ENCODE data around the gene CHRNA7. TPM values are rescaled to one million over a fixed set of nuclear protein-coding genes. Genes with fewer than 3 reads are reported as not detected.
"Not testable (repeated sequence)": the region's sequence is repeated elsewhere in the genome, so short reads cannot be mapped to it uniquely, and the experiment has no call there.

Gene CHRNA7
- total RNA-seq, 2 donors from 2014 or later, result 1.8 to 11.8 TPM

DNA sequence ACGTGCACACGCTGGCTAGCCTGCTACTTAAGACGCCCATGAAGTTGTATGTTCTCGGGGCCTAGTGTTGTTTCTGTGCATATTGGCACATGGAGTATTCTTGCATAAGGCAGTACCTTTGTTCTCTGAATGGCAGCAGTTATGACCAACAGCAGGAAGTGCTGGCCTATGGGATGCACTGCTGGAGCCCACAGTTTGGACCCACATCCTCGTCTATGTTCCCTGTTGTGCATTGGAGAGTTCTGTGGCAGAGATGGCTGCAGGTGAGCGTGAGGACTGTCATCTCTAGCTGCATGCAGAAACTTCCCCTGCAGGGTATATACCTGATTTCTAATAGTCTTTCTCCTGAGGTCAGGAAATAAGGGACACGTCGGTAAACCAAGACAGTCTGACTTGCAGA, 81.8 kb downstream of the CHRNA7 start:
- no peak for ATAC-seq
- intact Hi-C loops (cut with DNase I, micrococcal nuclease), result no loop called here
- DNase-seq, result no peak

DNA sequence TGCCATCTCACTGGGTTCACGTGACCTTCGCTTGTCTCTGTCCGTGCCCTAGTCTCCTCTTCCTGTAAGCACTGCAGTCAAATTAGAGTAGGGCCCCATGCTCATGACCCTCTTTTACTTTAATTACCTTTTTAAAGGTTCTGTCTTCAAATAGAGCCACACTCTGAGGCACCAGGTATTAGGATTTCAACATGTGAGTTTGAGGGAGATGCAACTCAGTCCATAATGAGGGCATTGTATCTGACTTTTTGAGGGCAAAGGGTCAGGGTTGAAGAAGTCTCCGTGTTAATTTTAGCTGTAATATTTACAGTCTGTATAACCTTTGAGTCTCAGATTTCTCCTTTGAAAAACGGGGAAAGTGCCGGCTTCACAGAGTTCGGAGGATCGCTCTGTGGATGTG, 82.9 kb downstream of the CHRNA7 start:
- ATAC-seq, result no peak
- DNase-seq, result no peak
- intact Hi-C loops (cut with DNase I, micrococcal nuclease), result no loop called here

DNA sequence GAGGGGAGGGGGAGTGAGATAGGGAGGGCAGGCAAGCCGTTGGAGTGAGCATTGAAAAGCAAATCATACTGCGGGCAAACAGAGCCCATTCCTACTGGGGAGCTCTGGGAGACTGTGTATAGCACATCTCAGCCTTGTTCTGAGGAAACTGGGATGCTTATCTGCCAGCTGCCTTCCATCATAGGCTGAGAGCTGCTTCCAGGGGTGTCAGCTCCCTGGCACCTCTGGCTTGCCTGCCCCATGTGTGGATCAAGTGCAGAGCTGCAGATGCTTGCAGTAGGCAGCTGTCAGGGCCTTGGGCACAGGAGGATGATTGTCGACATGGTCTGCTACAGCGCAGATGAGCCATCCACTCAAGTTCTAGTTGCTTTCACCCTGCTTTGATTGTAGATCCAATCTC, 86.8 kb downstream of the CHRNA7 start:
- intact Hi-C loops (cut with DNase I, micrococcal nuclease), result no loop called here
- no peak for ATAC-seq
- no peak for DNase-seq

DNA sequence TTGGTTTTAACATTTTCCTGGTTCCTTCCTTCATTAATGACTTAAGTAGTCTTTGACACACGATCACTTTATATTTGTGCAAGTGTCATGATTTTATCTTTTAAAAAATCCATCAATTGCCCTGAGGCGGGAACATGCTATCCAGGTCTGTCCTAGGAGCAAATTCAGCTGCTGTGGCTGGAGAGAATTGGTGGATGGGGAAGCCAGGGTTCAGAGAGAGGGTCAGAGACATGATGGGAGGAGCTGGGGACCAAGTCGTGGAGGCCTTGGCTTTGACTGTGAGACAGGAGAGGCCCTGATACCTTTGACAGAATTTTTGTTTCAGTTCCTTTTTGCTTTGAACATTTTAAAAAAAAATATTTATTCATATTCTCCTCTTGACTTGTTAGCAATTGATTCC, 89.0 kb downstream of the CHRNA7 start:
- intact Hi-C loops (cut with DNase I, micrococcal nuclease), result no loop called here
- DNase-seq (no peak), ATAC-seq (no peak)

DNA sequence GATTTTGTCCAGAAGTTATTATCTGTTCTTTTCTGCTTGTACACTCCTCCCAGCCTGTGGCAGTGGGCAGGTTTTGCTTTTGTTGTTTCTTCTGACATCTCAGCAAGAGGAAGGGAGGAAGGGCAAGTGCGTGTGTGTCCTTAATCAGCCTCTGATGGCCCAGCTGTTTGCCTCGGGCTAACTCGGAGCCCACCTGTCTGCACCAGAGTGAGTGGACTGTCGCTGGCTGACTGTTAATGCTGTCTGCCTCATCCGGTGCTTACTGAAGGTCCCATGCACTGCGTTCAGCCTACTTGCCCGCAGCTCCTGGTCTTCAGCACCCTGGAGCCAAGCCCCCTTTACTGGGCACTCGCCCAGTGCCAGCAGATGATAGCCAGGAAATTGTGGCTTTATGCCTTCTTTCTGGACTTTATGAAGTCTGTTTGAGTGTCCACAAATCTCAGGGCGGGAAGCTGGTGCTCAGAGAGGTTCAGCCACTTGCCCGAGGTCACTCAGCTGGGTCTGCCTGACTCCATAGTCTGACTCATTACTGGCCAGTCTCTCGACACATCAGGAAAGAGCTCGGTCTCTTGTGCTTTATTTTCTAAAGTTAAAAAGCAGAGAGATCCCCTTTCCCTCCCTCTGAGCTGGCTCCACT, 89.5 kb downstream of the CHRNA7 start:
- intact Hi-C loops (cut with DNase I, micrococcal nuclease), result no loop called here
- ATAC-seq, result no peak
- no peak for DNase-seq

DNA sequence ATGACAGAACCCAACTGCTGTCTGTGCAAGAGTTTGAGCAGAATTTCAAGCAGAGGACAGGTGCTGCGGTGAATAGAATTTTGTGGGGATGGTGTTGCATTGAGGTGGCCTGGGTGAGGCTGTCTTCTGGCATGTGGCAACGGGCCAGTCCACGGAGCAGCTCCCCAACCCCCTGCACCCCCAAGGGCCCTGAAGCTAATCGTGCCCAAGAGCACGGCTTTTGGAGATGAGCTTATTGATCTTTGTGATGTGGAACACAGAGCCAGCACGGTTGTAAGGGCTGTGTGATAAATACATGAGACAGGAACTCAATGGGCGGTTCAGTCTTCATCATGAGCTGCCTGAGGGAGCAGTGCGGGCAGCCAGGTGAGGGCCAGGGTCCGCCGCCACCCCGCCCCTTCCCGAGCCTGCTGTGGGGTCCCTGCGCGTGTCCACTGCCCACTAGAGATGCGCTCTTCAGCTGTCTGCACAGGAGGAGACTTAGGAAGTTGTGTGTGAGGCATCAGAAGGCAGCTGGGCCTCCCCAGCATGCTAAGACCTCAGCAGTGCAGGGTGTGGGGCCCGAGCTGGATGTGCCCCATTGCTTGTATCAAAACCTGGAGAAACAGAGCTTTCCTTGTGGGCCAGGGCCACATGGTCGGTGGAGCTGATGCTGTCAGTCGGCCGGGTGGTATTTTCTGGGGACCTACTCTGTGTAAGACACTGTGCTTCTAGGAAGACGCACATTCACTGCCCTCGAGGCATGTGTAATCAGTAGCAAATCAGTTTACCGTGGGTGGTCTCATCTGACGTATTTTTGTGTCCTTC, 90.5 kb downstream of the CHRNA7 start:
- intact Hi-C loops (cut with DNase I, micrococcal nuclease), result no loop called here
- DNase-seq, result no peak
- ATAC-seq, result no peak

DNA sequence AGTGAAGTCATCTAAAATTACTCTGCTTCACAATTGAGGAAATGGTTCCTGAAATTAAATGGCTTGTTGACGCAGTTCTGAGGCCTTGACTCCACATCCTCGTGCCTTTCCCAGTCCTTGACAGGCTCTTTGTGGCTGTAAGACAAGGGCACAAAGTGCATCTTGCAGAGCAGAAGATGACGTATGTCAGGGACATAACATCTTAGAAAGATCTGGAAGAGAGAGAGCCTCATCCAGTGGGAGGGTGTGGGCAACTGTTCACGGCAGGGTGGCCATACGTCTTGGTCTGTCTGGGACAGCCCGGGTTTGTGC, 91.0 kb downstream of the CHRNA7 start:
- ATAC-seq (no peak), DNase-seq (no peak)
- intact Hi-C loops (cut with DNase I, micrococcal nuclease), result no loop called here

DNA sequence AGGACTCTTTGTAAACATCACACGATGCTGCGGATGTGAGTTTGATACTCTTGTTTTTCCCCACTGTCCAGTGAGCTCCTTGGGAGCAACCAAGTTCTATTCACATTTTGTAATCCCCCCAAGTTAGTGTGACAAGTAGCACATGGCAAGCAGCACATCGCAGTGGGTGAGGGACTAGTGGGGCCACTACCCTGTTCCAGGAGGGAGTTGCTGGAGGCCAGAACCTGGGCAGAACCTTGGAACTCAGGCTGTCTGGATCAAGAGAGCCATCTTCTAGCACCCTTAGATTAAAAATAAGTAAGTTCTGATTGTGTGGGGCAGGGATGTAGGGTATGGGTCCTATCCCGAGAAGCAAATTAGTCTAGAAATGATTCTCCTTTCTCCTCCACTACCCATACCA, 91.7 kb downstream of the CHRNA7 start:
- ATAC-seq (no peak), DNase-seq (no peak)
- intact Hi-C loops (cut with DNase I, micrococcal nuclease), result no loop called here

DNA sequence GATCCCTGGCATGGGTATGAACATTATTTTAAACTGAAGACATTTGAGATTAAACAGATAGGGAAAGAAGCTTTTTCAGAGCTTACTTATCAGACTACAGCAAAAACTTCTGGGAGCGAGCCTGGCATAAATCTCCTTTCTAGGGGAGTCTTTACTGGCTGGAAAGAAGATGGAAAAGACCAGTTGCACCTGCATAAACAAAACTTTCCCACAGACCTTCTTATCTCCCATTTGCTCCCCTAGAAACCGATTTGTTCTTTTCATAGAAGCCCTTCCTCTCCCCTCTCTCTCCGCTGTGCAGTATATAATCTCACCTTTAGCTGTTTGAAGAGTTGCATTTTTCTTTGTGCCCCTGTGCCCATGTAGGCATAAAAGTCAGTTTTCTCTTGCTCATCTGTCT, 93.2 kb downstream of the CHRNA7 start:
- intact Hi-C loops (cut with DNase I, micrococcal nuclease), result no loop called here
- no peak for DNase-seq
- ATAC-seq, result no peak

DNA sequence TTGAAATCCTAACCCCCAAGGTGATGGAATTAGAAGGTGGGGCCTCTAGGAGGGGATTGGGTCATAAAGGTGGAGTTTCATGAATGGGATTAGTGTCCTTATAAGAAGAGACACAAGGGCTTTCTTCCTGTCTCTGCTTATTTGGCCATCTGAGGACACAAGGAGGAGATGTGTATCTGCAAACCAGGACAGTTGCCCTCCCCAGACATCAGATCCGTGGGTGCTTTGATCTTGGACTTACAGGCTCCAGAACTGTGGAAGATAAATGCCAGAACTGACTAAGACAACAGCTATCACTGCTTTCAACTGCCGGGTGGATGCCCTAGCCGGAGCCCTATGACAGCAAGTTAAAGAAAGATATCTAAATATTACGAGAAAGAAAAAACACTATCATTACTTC, 94.4 kb downstream of the CHRNA7 start:
- no peak for DNase-seq
- ATAC-seq, result no peak
- intact Hi-C loops (cut with DNase I, micrococcal nuclease), result no loop called here

DNA sequence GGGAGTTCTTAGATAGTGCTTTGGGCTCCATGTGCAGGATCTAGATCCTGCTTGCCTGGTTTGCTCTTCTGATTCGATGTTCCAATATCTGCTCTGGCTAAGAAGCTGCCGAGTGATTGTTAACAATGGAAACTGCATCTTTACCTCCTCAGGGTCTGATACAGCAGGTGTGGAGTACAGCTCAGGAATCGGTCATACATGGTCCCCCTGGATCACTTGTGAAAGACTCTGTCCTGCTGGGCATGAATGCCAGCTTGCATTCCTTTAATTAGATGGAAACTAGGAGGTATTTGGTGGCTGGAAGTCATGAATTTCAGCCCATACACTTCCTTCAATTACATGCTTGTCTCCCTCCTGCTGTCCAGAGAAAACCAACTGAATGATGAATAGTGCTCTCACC, 95.3 kb downstream of the CHRNA7 start:
- intact Hi-C loops (cut with DNase I, micrococcal nuclease), result no loop called here
- DNase-seq, result no peak
- no peak for ATAC-seq

DNA sequence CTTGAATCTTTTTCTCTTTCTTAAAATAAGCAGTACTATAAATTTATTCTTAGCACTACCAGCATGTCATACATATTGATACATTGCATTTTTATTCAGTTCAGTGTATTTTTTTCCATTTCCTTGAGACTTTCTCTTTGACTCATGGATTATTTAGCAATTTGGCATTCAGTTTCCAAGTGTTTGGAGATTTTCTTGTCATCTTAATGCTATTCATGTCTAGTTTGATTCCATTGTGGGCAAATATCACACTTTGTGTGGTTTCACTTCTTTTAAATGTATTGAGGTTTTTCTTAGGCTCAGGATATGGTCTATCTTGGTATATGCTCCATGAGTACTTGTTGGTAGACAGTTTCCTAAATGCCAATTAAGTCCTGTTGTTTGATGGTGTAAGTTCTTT, 99.5 kb downstream of the CHRNA7 start:
- no peak for DNase-seq
- intact Hi-C loops (cut with DNase I, micrococcal nuclease), result no loop called here
- ATAC-seq, result no peak

DNA sequence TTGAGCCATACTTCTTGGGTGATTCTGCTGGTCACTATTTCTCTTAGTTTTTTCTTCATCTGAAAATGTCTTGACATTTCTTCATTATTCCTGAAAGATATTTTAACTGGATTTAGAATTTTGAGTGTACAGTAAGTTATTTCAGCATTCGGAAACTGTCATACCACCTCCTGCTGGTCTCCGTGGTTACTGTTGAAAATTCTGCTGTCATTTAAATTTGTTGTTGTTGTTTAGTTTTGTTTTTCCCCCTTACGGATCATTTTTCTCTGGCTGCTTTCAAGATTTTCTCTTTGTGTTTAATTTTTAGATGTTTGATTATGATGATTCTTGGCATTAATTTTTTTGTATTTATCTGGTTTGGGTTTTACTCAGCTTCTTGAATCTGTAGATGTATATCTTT, 100.5 kb downstream of the CHRNA7 start:
- intact Hi-C loops (cut with DNase I, micrococcal nuclease), result no loop called here
- DNase-seq (no peak), ATAC-seq (no peak)

DNA sequence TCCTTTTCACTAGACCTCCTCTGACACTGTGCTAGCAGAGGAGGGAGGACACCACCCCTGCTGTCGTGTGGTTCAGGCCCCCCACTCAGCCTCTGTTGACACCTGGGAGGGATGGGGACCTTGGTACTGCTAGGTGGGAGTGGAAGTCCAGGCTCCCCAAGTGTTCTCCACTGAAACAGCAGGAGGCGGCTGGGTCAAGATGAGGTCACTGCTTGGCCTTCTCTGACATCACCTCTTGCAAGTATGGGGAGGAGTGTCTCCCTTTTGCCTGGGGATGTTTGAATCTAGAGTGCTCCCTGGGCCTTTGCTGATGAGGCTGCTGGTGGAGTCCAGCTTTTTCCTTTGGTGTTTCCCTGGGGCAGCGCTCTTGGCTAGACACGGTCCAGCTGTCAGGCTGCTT, 101.5 kb downstream of the CHRNA7 start:
- DNase-seq (no peak), ATAC-seq (no peak)
- intact Hi-C loops (cut with DNase I, micrococcal nuclease), result no loop called here

DNA sequence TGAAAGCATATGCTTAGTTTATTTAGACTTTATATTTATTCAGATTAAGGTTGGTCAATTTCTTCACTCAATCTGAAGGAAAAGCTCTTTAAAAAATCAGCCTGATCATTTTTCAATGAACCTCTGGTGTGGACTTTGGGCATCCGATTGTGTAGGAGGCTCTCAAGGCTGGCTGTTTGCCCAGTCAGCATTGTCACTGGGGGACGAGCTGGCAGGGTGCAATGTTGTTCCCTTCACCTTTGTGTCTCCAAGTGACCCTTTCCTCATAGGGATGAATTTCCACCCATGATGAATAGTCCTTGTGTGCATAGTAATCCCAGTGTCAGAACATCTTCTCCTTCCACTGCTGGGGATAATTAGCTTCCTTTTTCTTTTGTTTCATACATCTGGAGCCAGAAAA, 102.5 kb downstream of the CHRNA7 start:
- DNase-seq (no peak), ATAC-seq (no peak)

DNA sequence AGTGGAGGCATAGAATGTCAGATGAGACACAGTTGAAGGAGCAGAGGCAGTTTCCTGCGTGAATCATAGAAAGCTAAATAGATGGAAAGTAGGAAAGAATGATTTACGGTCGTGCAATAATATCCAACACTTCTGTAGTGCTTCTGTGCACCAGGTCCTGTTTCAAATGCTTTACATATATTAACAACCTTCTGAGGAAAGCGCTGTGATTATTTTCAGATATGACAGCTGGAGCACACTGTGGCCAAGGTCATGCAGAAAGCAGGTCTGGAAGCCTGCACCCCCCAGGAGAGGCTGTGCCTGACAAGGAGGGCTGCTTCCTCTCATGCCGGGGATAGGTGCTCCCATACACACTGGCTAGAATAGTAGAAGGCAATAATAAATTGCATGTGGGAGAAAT, 104.5 kb downstream of the CHRNA7 start:
- no peak for DNase-seq
- intact Hi-C loops (cut with DNase I, micrococcal nuclease), result no loop called here
- ATAC-seq, result no peak

More for the DNA sequence above, 102.5 kb downstream of the CHRNA7 start:
- intact Hi-C loops (cut with DNase I, micrococcal nuclease), result no loop called here

DNA sequence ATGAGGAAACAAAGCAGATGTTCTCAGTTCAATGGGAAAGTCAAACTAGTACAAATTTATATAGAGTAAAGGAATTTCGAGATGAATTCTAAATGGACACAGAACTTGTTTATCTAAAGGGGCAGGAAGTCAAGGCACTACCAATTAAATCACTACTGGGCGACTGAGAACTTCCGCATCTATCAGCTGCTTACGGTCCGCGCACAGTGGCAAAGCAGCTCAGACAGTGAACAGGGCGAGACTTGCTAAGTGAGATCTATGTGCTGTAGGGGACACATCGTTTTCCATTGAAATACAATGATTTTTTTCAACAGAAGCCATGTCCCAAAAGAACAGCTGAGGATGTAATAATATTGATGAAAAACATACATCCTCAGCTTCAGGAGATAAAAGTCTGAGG, 105.0 kb downstream of the CHRNA7 start:
- intact Hi-C loops (cut with DNase I, micrococcal nuclease), result no loop called here
- ATAC-seq (no peak), DNase-seq (no peak)

DNA sequence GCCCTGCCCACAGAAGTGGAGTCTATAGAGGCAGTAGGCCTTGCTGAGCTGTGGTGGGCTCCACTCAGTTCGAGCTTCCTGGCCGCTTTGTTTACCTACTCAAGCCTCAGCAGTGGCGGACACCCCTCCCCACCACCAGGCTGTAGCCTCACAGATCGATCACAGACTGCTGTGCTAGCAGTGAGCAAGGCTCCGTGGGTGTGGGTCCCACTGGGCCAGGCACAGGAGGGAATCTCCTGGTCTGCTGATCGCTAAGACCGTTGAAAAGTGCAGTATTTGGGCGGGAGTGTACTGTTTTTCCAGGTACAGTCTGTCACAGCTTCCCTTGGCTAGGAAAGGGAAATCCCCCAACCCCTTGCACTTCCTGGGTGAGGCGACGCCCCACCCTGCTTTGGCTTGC, 115.2 kb downstream of the CHRNA7 start:
- ATAC-seq; DNase-seq; intact Hi-C loops (cut with DNase I, micrococcal nuclease): not testable (repeated sequence)

DNA sequence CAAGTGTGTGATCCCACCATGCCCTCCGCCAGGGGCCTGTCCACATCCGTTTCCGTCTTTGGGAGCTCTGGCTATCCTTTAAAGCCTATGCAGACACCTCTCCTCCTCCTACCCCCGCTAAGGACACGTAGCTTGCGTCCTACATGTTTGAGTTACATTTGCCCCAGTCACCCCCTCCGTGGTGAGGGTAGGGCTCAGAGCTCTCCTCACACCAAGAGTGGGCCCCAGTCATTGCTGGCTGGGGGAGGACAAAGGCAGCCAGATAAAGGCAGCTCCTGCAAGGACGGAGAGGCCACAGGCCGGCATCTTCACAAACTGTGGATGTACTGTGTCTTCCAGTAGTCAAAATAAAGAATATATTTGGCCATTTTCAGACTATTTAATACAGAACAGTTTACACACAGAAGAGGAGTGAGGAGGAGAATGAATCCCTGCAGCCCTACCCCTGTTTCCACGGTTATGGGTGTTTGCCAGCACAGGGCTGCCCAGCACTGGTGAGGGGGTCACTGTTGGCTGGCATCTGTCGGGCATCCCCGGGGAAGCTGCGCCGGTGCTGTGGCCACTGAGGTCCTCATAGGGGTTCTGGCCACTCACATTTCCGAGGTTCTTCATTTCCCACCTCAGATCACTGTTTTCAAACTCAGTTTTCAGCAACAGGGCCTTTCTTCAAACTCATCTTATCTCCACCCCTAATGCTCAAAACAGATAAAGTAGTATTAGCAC, 118.7 kb downstream of the CHRNA7 start:
- ATAC-seq, result no peak
- DNase-seq, result no peak
- intact Hi-C loops (cut with DNase I, micrococcal nuclease), result no loop called here

DNA sequence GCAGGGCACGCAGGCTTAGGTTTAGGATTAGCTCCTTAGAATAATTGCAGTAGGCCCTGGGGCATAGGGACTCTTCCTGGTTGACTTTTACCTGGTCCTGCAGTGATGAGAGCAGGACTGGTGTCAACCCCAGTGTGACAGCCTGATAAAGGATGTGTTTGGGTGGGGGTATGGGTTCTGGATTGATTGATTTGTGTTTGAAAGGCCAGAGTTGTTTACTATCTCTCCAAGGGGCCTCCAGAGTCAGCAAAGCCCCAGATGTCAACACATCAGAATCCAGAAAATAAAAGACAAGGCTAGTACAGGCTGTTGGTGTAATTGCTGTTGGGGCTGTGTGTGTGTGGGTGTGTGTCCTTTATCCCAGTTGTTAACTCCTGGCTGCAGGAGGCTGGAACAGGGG, 122.3 kb downstream of the CHRNA7 start:
- DNase-seq (no peak), ATAC-seq (no peak)
- intact Hi-C loops (cut with DNase I, micrococcal nuclease), result no loop called here

All from left colon (tissue), 2 donors.